Mucosa of descending colon (tissue), 3 donors: Measurements from ENCODE around the gene MTFMT. TPM values are rescaled to one million over a fixed set of nuclear protein-coding genes. Genes with fewer than 3 reads are reported as not detected.
A peak's percentile ranks its signal among the peaks of the same experiment; 100 is the strongest.
"Not testable (repeated sequence)": the region's sequence is repeated elsewhere in the genome, so short reads cannot be mapped to it uniquely, and the experiment has no call there.

Experiments
- ATAC-seq: fragments of 200-7000 bp; cut with Tn5 transposase; one replicate; pipeline ENCODE4 v1.9.1; 2020; ENCODE audit warnings: mild to moderate bottlenecking, moderate library complexity
- DNase-seq, 3 donors: peaks; one replicate each; pipeline ENCODE4 v3.0.0-alpha.2; 2020
- H3K36me3 ChIP-seq: fragments of 200-600 bp; one replicate; pipeline ENCODE4 v1.8.0; 2021; ENCODE audit warnings: low read depth, mild to moderate bottlenecking
- H3K4me1 ChIP-seq: fragments of 200-600 bp; one replicate; pipeline ENCODE4 v1.8.0; 2021; ENCODE audit warnings: low read depth, mild to moderate bottlenecking
- H3K4me3 ChIP-seq: fragments of 200-600 bp; one replicate; pipeline ENCODE4 v1.8.0; 2021; ENCODE audit warnings: mild to moderate bottlenecking
- H3K9me3 ChIP-seq: fragments of 200-600 bp; one replicate; pipeline ENCODE4 v1.8.0; 2021; ENCODE audit warnings: mild to moderate bottlenecking
- CTCF ChIP-seq: fragments of 200-600 bp; IDR thresholded peaks from one replicate; pipeline ENCODE4 v1.8.0; 2022; ENCODE audit warnings: antibody characterized with exemption, mild to moderate bottlenecking
- intact Hi-C, 2 donors: fragments of 100-400 bp; cut with DNase I in 1 of 2; cut with micrococcal nuclease in 1 of 2; formaldehyde crosslinking; loops; one replicate each; pipeline versions ENCODE4 v1.11.0 to v1.11.1; 2022; cut with DNase I, micrococcal nuclease
- total RNA-seq, 3 donors: library from RNA; stranded (reverse); fragmentation: NEBNext Ultra II Directional in 2 of 3; extraction: Animal tissue kit (Norgen Biotek cat#: 25700) in 2 of 3; gene quantifications; one replicate each; pipeline versions ENCODE4 v1.2.1 to v1.2.4, GENCODE V29; 2021 to 2023
- donor health status: DM: no; HTN: no; CAD: no; lungs with moderate emphysema.
- donor health status: DM: no; HTN: no; CAD: no.
- donor health status: DM: no; HTN: yes; CAD: no.

Gene MTFMT
- total RNA-seq, 3 donors from 2014 or later: 17.5 to 24.0 (median 19.2) TPM

- Histone ChIP-seq H3K4me3 (no peak overlapping the region), H3K4me1 (peaks cover 23% of the 10 kb centered on the region), H3K9me3 (no peaks in the 10 kb centered on the region), H3K36me3 (no peaks in the 10 kb centered on the region)
- TF ChIP-seq CTCF: no peak
- ATAC-seq: no peak
- intact Hi-C loops: no loop called here
- no peak for DNase-seq
Measured at GRCh38 chr15:65048241-65048640, 18.8 kb upstream of the MTFMT start.

GRCh38 chr15:65044724-65045481, 15.5 kb upstream of the MTFMT start, which contains the start of gene SLC51B:
Gene SLC51B, plus strand, starts transcription at chr15:65045387. Its CDS starts 4,618 bp downstream, at chr15:65050005.
- peaks cover 30% of the 10 kb centered on the region for H3K4me1 ChIP-seq
- DNase-seq (peak; percentile 74 to 88 (median 80)), ATAC-seq (peak; percentile 82)
- no peaks in the 10 kb centered on the region for H3K9me3 ChIP-seq
- intact Hi-C loops: no loop called here
- TF ChIP-seq CTCF: no peak
- no peaks in the 10 kb centered on the region for H3K36me3 ChIP-seq
- H3K4me3 ChIP-seq: no peak within 1 kb of the TSS

- H3K36me3 ChIP-seq, intact Hi-C loops, H3K4me3 ChIP-seq, H3K9me3 ChIP-seq: not testable (repeated sequence)
- H3K4me1 ChIP-seq: peaks cover 23% of the 10 kb centered on the region
- peak in 2 of 3 donors; percentile 65 to 76 for DNase-seq
- ATAC-seq: peak; percentile 63
Measured at GRCh38 chr15:65044218-65044617, 14.8 kb upstream of the MTFMT start.

GRCh38 chr15:65042776-65043327, 13.4 kb upstream of the MTFMT start:
- peaks cover 23% of the 10 kb centered on the region for H3K4me1 ChIP-seq

GRCh38 chr15:65041787-65042186, 12.3 kb upstream of the MTFMT start:
- intact Hi-C loops: no loop called here
- ATAC-seq: no peak
- H3K9me3 ChIP-seq: no peaks in the 10 kb centered on the region
- no peak for TF ChIP-seq CTCF
- DNase-seq: no peak
- no peak overlapping the region for H3K4me3 ChIP-seq
- peaks cover 23% of the 10 kb centered on the region for H3K4me1 ChIP-seq
- no peaks in the 10 kb centered on the region for H3K36me3 ChIP-seq

More at GRCh38 chr15:65042776-65043327, 13.4 kb upstream of the MTFMT start:
- Histone ChIP-seq H3K36me3 (no peaks in the 10 kb centered on the region), H3K9me3 (no peaks in the 10 kb centered on the region), H3K4me3 (no peak overlapping the region)
- DNase-seq (peak in 1 of 3 donors; percentile 67), ATAC-seq (peak; percentile 67)
- intact Hi-C loops: no loop called here
- no peak for TF ChIP-seq CTCF

GRCh38 chr15:65040461-65040860, 11.0 kb upstream of the MTFMT start:
- DNase-seq: no peak

More at GRCh38 chr15:65040461-65040860, 11.0 kb upstream of the MTFMT start:
- intact Hi-C loops: no loop called here
- TF ChIP-seq CTCF: no peak
- Histone ChIP-seq H3K9me3 (no peaks in the 10 kb centered on the region), H3K4me1 (peaks cover 23% of the 10 kb centered on the region), H3K4me3 (no peak overlapping the region), H3K36me3 (no peaks in the 10 kb centered on the region)
- ATAC-seq: no peak
